ENCODE measurements around the gene ZC3H13. TPM values are rescaled to one million over a fixed set of nuclear protein-coding genes. Genes with fewer than 3 reads are reported as not detected.

The ZC3H13 gene
- total RNA-seq, 1 donor from 2014 or later: 10.3 TPM

- no peak for DNase-seq (ENCODE audit: low read depth in 2 of 2)
These were observed 108.6 kb downstream of the ZC3H13 start for GRCh38 chr13:45943965-45944364.

- DNase-seq (ENCODE audit: low read depth in 2 of 2): no peak
These were observed 109.4 kb downstream of the ZC3H13 start for GRCh38 chr13:45943120-45943519.

- DNase-seq (ENCODE audit: low read depth in 2 of 2): no peak
These were observed 111.3 kb downstream of the ZC3H13 start for GRCh38 chr13:45941261-45941660.

- no peak for DNase-seq (ENCODE audit: low read depth in 2 of 2)
These were observed 112.5 kb downstream of the ZC3H13 start for GRCh38 chr13:45940061-45940460.

GRCh38 chr13:45936621-45937020 lies 115.9 kb downstream of the ZC3H13 start:
- no peak for DNase-seq (ENCODE audit: low read depth in 2 of 2)

- DNase-seq (ENCODE audit: low read depth in 2 of 2): no peak
These were observed 118.3 kb downstream of the ZC3H13 start for GRCh38 chr13:45934283-45934682.

GRCh38 chr13:45933203-45933908 lies 119.2 kb downstream of the ZC3H13 start:
- no peak for DNase-seq (ENCODE audit: low read depth in 2 of 2)

GRCh38 chr13:45932676-45933075 lies 119.9 kb downstream of the ZC3H13 start:
- DNase-seq (ENCODE audit: low read depth in 2 of 2): no peak

GRCh38 chr13:45932172-45932571 lies 120.4 kb downstream of the ZC3H13 start:
- DNase-seq (ENCODE audit: low read depth in 2 of 2): no peak

GRCh38 chr13:45931211-45931610 lies 121.3 kb downstream of the ZC3H13 start:
- DNase-seq (ENCODE audit: low read depth in 2 of 2): no peak

GRCh38 chr13:45930177-45930576 lies 122.4 kb downstream of the ZC3H13 start:
- DNase-seq (ENCODE audit: low read depth in 2 of 2): peak in 1 of 2 donors; percentile 31

GRCh38 chr13:45928843-45929242 lies 123.7 kb downstream of the ZC3H13 start:
- peak in 1 of 2 donors; percentile 64 for DNase-seq (ENCODE audit: low read depth in 2 of 2)

GRCh38 chr13:45928176-45928575 lies 124.4 kb downstream of the ZC3H13 start:
- DNase-seq (ENCODE audit: low read depth in 2 of 2): no peak

- peak in 1 of 2 donors; percentile 49 for DNase-seq (ENCODE audit: low read depth in 2 of 2)
These were observed 125.8 kb downstream of the ZC3H13 start for GRCh38 chr13:45926741-45927140.

- peak in 1 of 2 donors; percentile 35 for DNase-seq (ENCODE audit: low read depth in 2 of 2)
These were observed 127.4 kb downstream of the ZC3H13 start for GRCh38 chr13:45925151-45925550.

GRCh38 chr13:45921162-45921736 lies 131.3 kb downstream of the ZC3H13 start:
- no peak for DNase-seq (ENCODE audit: low read depth in 2 of 2)

GRCh38 chr13:45918597-45918996 lies 133.9 kb downstream of the ZC3H13 start:
- no peak for DNase-seq (ENCODE audit: low read depth in 2 of 2)

- no peak for DNase-seq (ENCODE audit: low read depth in 2 of 2)
These were observed 135.5 kb downstream of the ZC3H13 start for GRCh38 chr13:45917019-45917418.

GRCh38 chr13:45915686-45916439 lies 136.7 kb downstream of the ZC3H13 start:
- no peak for DNase-seq (ENCODE audit: low read depth in 2 of 2)

GRCh38 chr13:45909673-45910072 lies 142.9 kb downstream of the ZC3H13 start:
- no peak for DNase-seq (ENCODE audit: low read depth in 2 of 2)

- DNase-seq (ENCODE audit: low read depth in 2 of 2): no peak
These were observed 143.5 kb downstream of the ZC3H13 start for GRCh38 chr13:45909089-45909488.

- no peak for DNase-seq (ENCODE audit: low read depth in 2 of 2)
These were observed 145.0 kb downstream of the ZC3H13 start for GRCh38 chr13:45907503-45907902.

Measured in lung microvascular endothelial cell (primary cell).